ENCODE results near the gene ARL3. TPM values are rescaled to one million over a fixed set of nuclear protein-coding genes. Genes with fewer than 3 reads are reported as not detected.
A peak's percentile ranks its signal among the peaks of the same experiment; 100 is the strongest.

ARL3 gene
- total and polyA plus RNA-seq, 9 donors = 9.5 to 25.6 (median 23.3) TPM

GRCh38 chr10:102729029-102730026 is 15.1 kb upstream of the ARL3 start:
- H3K4me1 ChIP-seq (ENCODE audit: insufficient read depth) = no peaks in the 10 kb centered on the region
- H3K36me3 ChIP-seq = no peaks in the 10 kb centered on the region
- WGBS, 3 donors = 38 to 46% (median 44%) methylated on average over 30 of the region's 30 CpGs
- no peaks in the 10 kb centered on the region for H3K9me3 ChIP-seq
- no peak overlapping the region for H3K4me3 ChIP-seq
- peak; percentile 87 to 93 (median 93) for DNase-seq
- TF ChIP-seq POLR2A (IDR thresholded peaks at IDR 0.05) (no peak), EP300 (IDR thresholded peaks at IDR 0.05) (no peak), CTCF (IDR thresholded peaks at IDR 0.05) (peak; percentile 87 to 93 (median 93))
- intact Hi-C loops (cut with DNase I) = loop anchor here (2.0 to 10.0 kb wide), 8 partner anchors 85 to 345 kb away; partner anchors contain the start of gene CYP17A1 (in 1 of the 4)
- no peaks in the 10 kb centered on the region for H3K27me3 ChIP-seq
- H3K27ac ChIP-seq = no peak overlapping the region

GRCh38 chr10:102727037-102727818 is 13.0 kb upstream of the ARL3 start:
- intact Hi-C loops (cut with DNase I) = loop anchor here (5.0 to 10.0 kb wide), 3 partner anchors 108 to 348 kb away; partner anchors contain the start of gene CYP17A1 (in 1 of the 4)
- Histone ChIP-seq H3K9me3 (no peaks in the 10 kb centered on the region), H3K36me3 (no peaks in the 10 kb centered on the region), H3K4me3 (no peak overlapping the region), H3K4me1 (ENCODE audit: insufficient read depth) (no peaks in the 10 kb centered on the region), H3K27ac (no peak overlapping the region), H3K27me3 (no peaks in the 10 kb centered on the region)
- DNase-seq = no peak
- no peak for TF ChIP-seq EP300 (IDR thresholded peaks at IDR 0.05)
- TF ChIP-seq POLR2A (IDR thresholded peaks at IDR 0.05) = no peak
- TF ChIP-seq CTCF (IDR thresholded peaks at IDR 0.05) = no peak
- 49 to 63% (median 62%) methylated on average over 13 of the region's 13 CpGs for WGBS, 3 donors

GRCh38 chr10:102726274-102726673 is 12.1 kb upstream of the ARL3 start:
- no peak overlapping the region for H3K4me3 ChIP-seq
- H3K36me3 ChIP-seq = no peaks in the 10 kb centered on the region
- no peaks in the 10 kb centered on the region for H3K27me3 ChIP-seq
- intact Hi-C loops (cut with DNase I) = loop anchor here (5.0 to 10.0 kb wide), 3 partner anchors 109 to 349 kb away; partner anchors contain the start of gene CYP17A1 (in 1 of the 4)
- 46 to 58% (median 54%) methylated on average over 3 of the region's 3 CpGs for WGBS, 3 donors
- H3K9me3 ChIP-seq = no peaks in the 10 kb centered on the region
- no peak for TF ChIP-seq POLR2A (IDR thresholded peaks at IDR 0.05)
- no peak for TF ChIP-seq EP300 (IDR thresholded peaks at IDR 0.05)
- TF ChIP-seq CTCF (IDR thresholded peaks at IDR 0.05) = no peak
- no peak overlapping the region for H3K27ac ChIP-seq
- H3K4me1 ChIP-seq (ENCODE audit: insufficient read depth) = no peaks in the 10 kb centered on the region
- no peak for DNase-seq

GRCh38 chr10:102723989-102724388 is 9.8 kb upstream of the ARL3 start:
- TF ChIP-seq EP300 (IDR thresholded peaks at IDR 0.05) = no peak
- Histone ChIP-seq H3K4me3 (no peak overlapping the region), H3K4me1 (ENCODE audit: insufficient read depth) (peaks cover 2% of the 10 kb centered on the region), H3K27ac (no peak overlapping the region), H3K27me3 (no peaks in the 10 kb centered on the region), H3K9me3 (no peaks in the 10 kb centered on the region), H3K36me3 (no peaks in the 10 kb centered on the region)
- intact Hi-C loops (cut with DNase I) = loop anchor here in 2 of 4 donors (10.0 kb wide), 2 partner anchors 111 to 351 kb away; partner anchors contain the start of gene CYP17A1 (in 1 of the 2)
- no peak for DNase-seq
- WGBS, 3 donors = 94 to 99% (median 95%) methylated on average over 4 of the region's 4 CpGs
